ENCODE data around the gene LHX8. TPM values are rescaled to one million over a fixed set of nuclear protein-coding genes. Genes with fewer than 3 reads are reported as not detected.

Gene LHX8
- total RNA-seq (not detected), polyA plus RNA-seq (not detected), total RNA-seq (not detected)

GRCh38 chr1:75133750-75134646, at the start of gene LHX8:
LHX8 (plus strand) TSS chr1:75134388; CDS start chr1:75136615, 2,227 bp downstream.
- no peaks in the 10 kb centered on the region for H3K36me3 ChIP-seq (ENCODE audit: control insufficient read depth in 2 of 3, insufficient read depth in 3 of 3, low read length in 3 of 3)
- Mint-ChIP-seq H3K36me3 (peaks cover 0 to 19% (median 2%) of the 10 kb centered on the region in 5 donors), H3K9me3 (peaks cover 0 to 26% (median 9%) of the 10 kb centered on the region in 11 donors), H3K4me3 (peak within 1 kb of the TSS in 8 of 10 donors; percentile 45 to 87 (median 69)), H3K27ac (peak within 1 kb of the TSS in 1 of 9 donors; percentile 72), H3K4me1 (peaks cover 0 to 25% (median 18%) of the 10 kb centered on the region in 7 donors), H3K27me3 (peaks cover 82 to 96% (median 85%) of the 10 kb centered on the region in 5 donors)
- no peak within 1 kb of the TSS for H3K27ac ChIP-seq (ENCODE audit: low read depth, low read length)
- intact Hi-C loops (cut with micrococcal nuclease) = loop anchor here in 1 of 2 donors (5.0 to 10.0 kb wide), 2 partner anchors 481 to 1733 kb away; partner anchors contain the start of genes SLC44A5 and ST6GALNAC5
- CTCF ChIA-PET = no interaction called here
- peaks cover 3 to 13% of the 10 kb centered on the region in 2 donors for H3K27me3 ChIP-seq (ENCODE audit: control insufficient read depth in 2 of 2, insufficient read depth in 2 of 2, low read length in 2 of 2)
- POLR2A ChIA-PET = no interaction called here
- H3K4me3 ChIP-seq (ENCODE audit: low read length) = no peak within 1 kb of the TSS
- ATAC-seq = no peak
- no peak for DNase-seq
- no peaks in the 10 kb centered on the region for H3K9me3 ChIP-seq (ENCODE audit: control insufficient read depth in 2 of 3, low read length in 3 of 3)
- H3K4me1 ChIP-seq (ENCODE audit: control insufficient read depth in 2 of 2, insufficient read depth in 2 of 2, low read length in 2 of 2) = no peaks in the 10 kb centered on the region

GRCh38 chr1:75085931-75086330, 48.3 kb upstream of the LHX8 start:
- no peak for ATAC-seq
- no peaks in the 10 kb centered on the region for H3K27me3 Mint-ChIP-seq
- H3K9me3 ChIP-seq (ENCODE audit: control insufficient read depth in 2 of 3, low read length in 3 of 3) = no peaks in the 10 kb centered on the region
- H3K36me3 ChIP-seq (ENCODE audit: control insufficient read depth in 2 of 3, insufficient read depth in 3 of 3, low read length in 3 of 3) = no peaks in the 10 kb centered on the region
- ChIA-PET POLR2A (no interaction called here), CTCF (no interaction called here)
- H3K4me1 ChIP-seq (ENCODE audit: control insufficient read depth in 2 of 2, insufficient read depth in 2 of 2, low read length in 2 of 2) = no peaks in the 10 kb centered on the region
- H3K36me3 Mint-ChIP-seq = no peaks in the 10 kb centered on the region
- H3K27ac ChIP-seq (ENCODE audit: low read depth, low read length) = no peak overlapping the region
- H3K4me1 Mint-ChIP-seq = no peaks in the 10 kb centered on the region
- intact Hi-C loops (cut with micrococcal nuclease) = no loop called here
- H3K4me3 Mint-ChIP-seq = no peak overlapping the region
- no peak for DNase-seq
- H3K4me3 ChIP-seq (ENCODE audit: low read length) = no peak overlapping the region
- H3K9me3 Mint-ChIP-seq = peaks cover 0 to 11% (median 0%) of the 10 kb centered on the region in 11 donors
- no peak overlapping the region for H3K27ac Mint-ChIP-seq
- H3K27me3 ChIP-seq (ENCODE audit: control insufficient read depth in 2 of 2, insufficient read depth in 2 of 2, low read length in 2 of 2) = no peaks in the 10 kb centered on the region

DNA sequence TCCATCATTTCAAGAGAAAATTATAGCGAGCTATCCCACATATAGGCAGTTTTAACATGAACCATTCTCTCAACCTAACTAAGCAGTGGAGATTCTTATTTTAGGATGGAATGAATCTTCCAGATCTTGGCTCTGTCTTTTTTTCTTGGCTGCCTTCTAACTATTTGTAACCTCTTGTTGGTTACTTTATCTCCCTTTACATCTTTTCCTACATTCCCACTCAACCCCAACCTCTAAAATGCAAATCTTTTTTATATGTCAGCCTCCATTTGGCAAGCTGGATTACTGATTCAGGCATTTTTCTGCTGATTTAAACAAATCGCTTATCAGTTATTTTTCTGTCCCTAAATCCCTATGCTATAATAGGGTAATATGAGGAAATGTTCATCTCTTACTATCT, 46.9 kb upstream of the LHX8 start:
- Mint-ChIP-seq H3K27ac (no peak overlapping the region), H3K36me3 (no peaks in the 10 kb centered on the region), H3K4me3 (no peak overlapping the region), H3K4me1 (no peaks in the 10 kb centered on the region), H3K9me3 (peaks cover 0 to 8% (median 0%) of the 10 kb centered on the region in 11 donors), H3K27me3 (no peaks in the 10 kb centered on the region)
- Histone ChIP-seq H3K27ac (ENCODE audit: low read depth, low read length) (no peak overlapping the region), H3K36me3 (ENCODE audit: control insufficient read depth in 2 of 3, insufficient read depth in 3 of 3, low read length in 3 of 3) (no peaks in the 10 kb centered on the region), H3K9me3 (ENCODE audit: control insufficient read depth in 2 of 3, low read length in 3 of 3) (no peaks in the 10 kb centered on the region), H3K27me3 (ENCODE audit: control insufficient read depth in 2 of 2, insufficient read depth in 2 of 2, low read length in 2 of 2) (no peaks in the 10 kb centered on the region), H3K4me1 (ENCODE audit: control insufficient read depth in 2 of 2, insufficient read depth in 2 of 2, low read length in 2 of 2) (no peaks in the 10 kb centered on the region), H3K4me3 (ENCODE audit: low read length) (no peak overlapping the region)
- CTCF ChIA-PET = no interaction called here
- ATAC-seq (no peak), DNase-seq (no peak)
- intact Hi-C loops (cut with micrococcal nuclease) = no loop called here
- POLR2A ChIA-PET = no interaction called here

GRCh38 chr1:75092141-75092540, 42.0 kb upstream of the LHX8 start:
- Mint-ChIP-seq H3K4me3 (no peak overlapping the region), H3K9me3 (peaks cover 0 to 5% (median 0%) of the 10 kb centered on the region in 11 donors), H3K4me1 (no peaks in the 10 kb centered on the region), H3K27me3 (no peaks in the 10 kb centered on the region), H3K27ac (no peak overlapping the region), H3K36me3 (no peaks in the 10 kb centered on the region)
- Histone ChIP-seq H3K9me3 (ENCODE audit: control insufficient read depth in 2 of 3, low read length in 3 of 3) (no peaks in the 10 kb centered on the region), H3K36me3 (ENCODE audit: control insufficient read depth in 2 of 3, insufficient read depth in 3 of 3, low read length in 3 of 3) (no peaks in the 10 kb centered on the region), H3K4me3 (ENCODE audit: low read length) (no peak overlapping the region), H3K27me3 (ENCODE audit: control insufficient read depth in 2 of 2, insufficient read depth in 2 of 2, low read length in 2 of 2) (no peaks in the 10 kb centered on the region), H3K27ac (ENCODE audit: low read depth, low read length) (no peak overlapping the region), H3K4me1 (ENCODE audit: control insufficient read depth in 2 of 2, insufficient read depth in 2 of 2, low read length in 2 of 2) (no peaks in the 10 kb centered on the region)
- POLR2A ChIA-PET = no interaction called here
- DNase-seq (no peak), ATAC-seq (no peak)
- intact Hi-C loops (cut with micrococcal nuclease) = no loop called here
- CTCF ChIA-PET = no interaction called here

GRCh38 chr1:75097654-75098053, 36.5 kb upstream of the LHX8 start:
- ATAC-seq (no peak), DNase-seq (no peak)
- Mint-ChIP-seq H3K36me3 (no peaks in the 10 kb centered on the region), H3K27me3 (no peaks in the 10 kb centered on the region), H3K9me3 (peaks cover 0 to 2% (median 0%) of the 10 kb centered on the region in 11 donors), H3K4me3 (no peak overlapping the region), H3K4me1 (no peaks in the 10 kb centered on the region), H3K27ac (no peak overlapping the region)
- H3K27ac ChIP-seq (ENCODE audit: low read depth, low read length) = no peak overlapping the region
- no peaks in the 10 kb centered on the region for H3K36me3 ChIP-seq (ENCODE audit: control insufficient read depth in 2 of 3, insufficient read depth in 3 of 3, low read length in 3 of 3)
- intact Hi-C loops (cut with micrococcal nuclease) = no loop called here
- ChIA-PET CTCF (no interaction called here), POLR2A (no interaction called here)
- no peaks in the 10 kb centered on the region for H3K27me3 ChIP-seq (ENCODE audit: control insufficient read depth in 2 of 2, insufficient read depth in 2 of 2, low read length in 2 of 2)
- no peak overlapping the region for H3K4me3 ChIP-seq (ENCODE audit: low read length)
- H3K9me3 ChIP-seq (ENCODE audit: control insufficient read depth in 2 of 3, low read length in 3 of 3) = no peaks in the 10 kb centered on the region
- no peaks in the 10 kb centered on the region for H3K4me1 ChIP-seq (ENCODE audit: control insufficient read depth in 2 of 2, insufficient read depth in 2 of 2, low read length in 2 of 2)

DNA sequence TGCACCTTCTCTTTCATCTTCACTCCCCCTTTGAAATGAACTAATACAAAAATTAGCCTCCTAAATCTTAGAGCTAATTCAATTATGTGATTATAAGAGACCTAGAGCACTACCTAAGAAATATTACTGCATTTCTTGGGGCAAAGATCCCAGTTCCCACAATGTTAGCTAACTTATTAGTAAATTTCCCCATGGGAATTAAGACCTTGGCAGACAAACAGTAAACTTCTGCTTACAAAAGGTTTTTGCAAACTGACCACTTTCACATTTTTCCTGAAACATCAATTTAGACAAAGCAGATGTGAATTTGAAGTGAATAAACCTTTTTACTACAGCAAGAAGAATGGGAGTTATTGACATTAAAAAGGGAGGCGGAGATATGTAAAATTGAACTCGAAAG, 34.6 kb upstream of the LHX8 start:
- intact Hi-C loops (cut with micrococcal nuclease) = no loop called here
- Histone ChIP-seq H3K4me1 (ENCODE audit: control insufficient read depth in 2 of 2, insufficient read depth in 2 of 2, low read length in 2 of 2) (no peaks in the 10 kb centered on the region), H3K4me3 (ENCODE audit: low read length) (no peak overlapping the region), H3K27me3 (ENCODE audit: control insufficient read depth in 2 of 2, insufficient read depth in 2 of 2, low read length in 2 of 2) (no peaks in the 10 kb centered on the region), H3K36me3 (ENCODE audit: control insufficient read depth in 2 of 3, insufficient read depth in 3 of 3, low read length in 3 of 3) (no peaks in the 10 kb centered on the region), H3K9me3 (ENCODE audit: control insufficient read depth in 2 of 3, low read length in 3 of 3) (no peaks in the 10 kb centered on the region), H3K27ac (ENCODE audit: low read depth, low read length) (no peak overlapping the region)
- POLR2A ChIA-PET = no interaction called here
- CTCF ChIA-PET = no interaction called here
- DNase-seq = no peak
- H3K27ac Mint-ChIP-seq = no peak overlapping the region
- H3K27me3 Mint-ChIP-seq = no peaks in the 10 kb centered on the region
- H3K4me3 Mint-ChIP-seq = no peak overlapping the region
- ATAC-seq = no peak
- H3K9me3 Mint-ChIP-seq = peaks cover 0 to 2% (median 0%) of the 10 kb centered on the region in 11 donors
- no peaks in the 10 kb centered on the region for H3K36me3 Mint-ChIP-seq
- H3K4me1 Mint-ChIP-seq = no peaks in the 10 kb centered on the region

All from naive thymus-derived CD4-positive, alpha-beta T cell (primary cell).